ENCODE results near the gene PANK1. TPM values are rescaled to one million over a fixed set of nuclear protein-coding genes. Genes with fewer than 3 reads are reported as not detected.

Gene PANK1
- total RNA-seq, 1 experiment from 2014 or later: 33.2 TPM

GRCh38 chr10:89556600-89556999, 88.4 kb downstream of the PANK1 start:
- no peak overlapping the region for H3K56ac ChIP-seq (ENCODE audit: insufficient read length, low read depth, low read length)
- no peaks in the 10 kb centered on the region for H3K27me3 ChIP-seq (ENCODE audit: insufficient read depth, low read length)
- no peaks in the 10 kb centered on the region for H3K27me3 Mint-ChIP-seq (ENCODE audit: low read depth)
- no peak for DNase-seq
- no peak overlapping the region for H3K27ac ChIP-seq (ENCODE audit: insufficient read length, low read depth, low read length)
- no peak overlapping the region for H2AK5ac ChIP-seq (ENCODE audit: insufficient read length, low read length)
- no peak overlapping the region for H2BK120ac ChIP-seq (ENCODE audit: low read depth, low read length, poor library complexity, severe bottlenecking)
- H3K27ac Mint-ChIP-seq: peak overlapping the region in 1 of 3 experiments; percentile 13; a peak in 1 of 7 replicates
- H3T11ph ChIP-seq (ENCODE audit: low read length): no peak overlapping the region
- no peaks in the 10 kb centered on the region for H3K23me2 ChIP-seq (ENCODE audit: insufficient read length, low read depth, low read length, poor library complexity, severe bottlenecking)
- H3K9me3 ChIP-seq (ENCODE audit: control insufficient read depth, low read depth, low read length): no peaks in the 10 kb centered on the region
- no peak overlapping the region for H3K14ac ChIP-seq (ENCODE audit: insufficient read depth, low read length)
- H3K23ac ChIP-seq (ENCODE audit: insufficient read length, low read depth, low read length): no peak overlapping the region
- H4K8ac ChIP-seq (replicated peaks; ENCODE audit: insufficient read length, low read depth, low read length): no peak overlapping the region
- H2BK20ac ChIP-seq (ENCODE audit: low read depth, low read length, poor library complexity, severe bottlenecking): no peak overlapping the region
- TF ChIP-seq CTCF (conservative IDR thresholded peaks at IDR 0.05): no peak
- no peaks in the 10 kb centered on the region for H3K79me1 ChIP-seq (ENCODE audit: insufficient read depth, low read depth, low read length, poor library complexity, severe bottlenecking)
- H2BK15ac ChIP-seq (ENCODE audit: low read depth, low read length): no peak overlapping the region
- no peaks in the 10 kb centered on the region for H4K20me1 ChIP-seq (ENCODE audit: control insufficient read depth, insufficient read depth, insufficient read length)
- no peak overlapping the region for H4K5ac ChIP-seq (ENCODE audit: insufficient read length, low read depth, low read length)
- H3K36me3 Mint-ChIP-seq (ENCODE audit: insufficient read depth in 1 of 3, low read depth in 3 of 3): peaks cover 0 to 10% (median 4%) of the 10 kb centered on the region in 3 experiments; a peak in 4 of 7 replicates
- no peak overlapping the region for H4K91ac ChIP-seq (ENCODE audit: insufficient read length, low read depth, low read length)
- H3K4me3 Mint-ChIP-seq: no peak overlapping the region
- peaks cover 1 to 2% of the 10 kb centered on the region in 2 experiments; a peak in 3 of 5 replicates for H3K9me3 Mint-ChIP-seq
- no peak overlapping the region for H3K18ac ChIP-seq (ENCODE audit: insufficient read length, low read depth, low read length)
- no CpG with 5 or more reads among the region's 1 CpG for WGBS (ENCODE audit: extremely low coverage, insufficient read length, low lambda C conversion rate)
- H2BK12ac ChIP-seq (ENCODE audit: insufficient read length, low read depth, low read length): peak overlapping the region; percentile 23
- H3K4me2 ChIP-seq (ENCODE audit: insufficient read depth, insufficient read length, low read length): no peak overlapping the region
- peaks cover 10 to 20% of the 10 kb centered on the region in 2 experiments for H3K4me1 Mint-ChIP-seq
- no peaks in the 10 kb centered on the region for H3K79me2 ChIP-seq (ENCODE audit: insufficient read depth, low read length)
- H3K4ac ChIP-seq (ENCODE audit: low read depth, low read length): no peak overlapping the region
- no peak overlapping the region for H2AFZ ChIP-seq (ENCODE audit: low read length)
- H2BK5ac ChIP-seq (ENCODE audit: insufficient read length, low read length): no peak overlapping the region
- no peak overlapping the region for H3K9ac ChIP-seq (ENCODE audit: extremely low read depth, insufficient read length, low read length)
- peaks cover 2% of the 10 kb centered on the region; the same call in 1 of the 2 replicates for H3K4me1 ChIP-seq (ENCODE audit: insufficient read depth, low read length)

Measured in H9 (cell line).